Upper lobe of right lung (tissue), 1 donor: ENCODE results near the gene ALDH2. TPM values are rescaled to one million over a fixed set of nuclear protein-coding genes. Genes with fewer than 3 reads are reported as not detected.

ENCODE experiments used
- ATAC-seq: fragments of 200-7000 bp; cut with Tn5 transposase; one replicate; pipeline ENCODE4 v1.9.1; 2020; ENCODE audit warnings: mild to moderate bottlenecking, moderate library complexity
- DNase-seq: peaks from one replicate; pipeline ENCODE4 v3.0.0-alpha.2; 2020
- H3K27ac ChIP-seq: fragments of 200-600 bp; one replicate; pipeline ENCODE4 v1.8.0; 2022
- H3K27me3 ChIP-seq: fragments of 200-600 bp; one replicate; pipeline ENCODE4 v1.8.0; 2022; ENCODE audit warnings: mild to moderate bottlenecking
- H3K36me3 ChIP-seq: fragments of 200-600 bp; one replicate; pipeline ENCODE4 v1.8.0; 2022
- H3K4me1 ChIP-seq: fragments of 200-600 bp; one replicate; pipeline ENCODE4 v1.8.0; 2022
- H3K4me3 ChIP-seq: fragments of 200-600 bp; one replicate; pipeline ENCODE4 v1.8.0; 2022; ENCODE audit warnings: mild to moderate bottlenecking
- H3K9me3 ChIP-seq: fragments of 200-600 bp; one replicate; pipeline ENCODE4 v1.8.0; 2022
- intact Hi-C: fragments of 100-400 bp; cut with DNase I; formaldehyde crosslinking; loops from one replicate; pipeline ENCODE4 v1.11.0; 2022
- microRNA-seq: library from miRNA; unstranded; fragments of <30 nt; microRNA quantifications from one replicate; pipeline ENCODE4 v1.2.0, GENCODE V29; 2020; ENCODE audit warnings: borderline microRNAs expressed
- total RNA-seq: library from RNA; stranded (reverse); fragmentation: NEBNext Ultra II Directional; extraction: Animal tissue kit (Norgen Biotek cat#: 25700); gene quantifications from one replicate; pipeline ENCODE4 v1.2.1, GENCODE V29; 2021
- TF ChIP-seq, protein P1 (sequence below): fragments of 200-600 bp; IDR thresholded peaks from one replicate; pipeline ENCODE4 v1.8.0; 2022; ENCODE audit warnings: antibody characterized with exemption
- donor health status: DM: no; HTN: yes; CAD: no; lungs with severe emphysema.

ALDH2 gene
- total RNA-seq, 1 donor from 2014 or later, result 329 TPM

GRCh38 chr12:111846016-111846415 is 79.3 kb downstream of the ALDH2 start:
- intact Hi-C loops, result no loop called here
- ATAC-seq (no peak), DNase-seq (no peak)
- H3K9me3 ChIP-seq, result no peaks in the 10 kb centered on the region
- peaks cover 23% of the 10 kb centered on the region for H3K4me1 ChIP-seq
- peaks cover 15% of the 10 kb centered on the region for H3K36me3 ChIP-seq
- TF ChIP-seq, protein P1, sequence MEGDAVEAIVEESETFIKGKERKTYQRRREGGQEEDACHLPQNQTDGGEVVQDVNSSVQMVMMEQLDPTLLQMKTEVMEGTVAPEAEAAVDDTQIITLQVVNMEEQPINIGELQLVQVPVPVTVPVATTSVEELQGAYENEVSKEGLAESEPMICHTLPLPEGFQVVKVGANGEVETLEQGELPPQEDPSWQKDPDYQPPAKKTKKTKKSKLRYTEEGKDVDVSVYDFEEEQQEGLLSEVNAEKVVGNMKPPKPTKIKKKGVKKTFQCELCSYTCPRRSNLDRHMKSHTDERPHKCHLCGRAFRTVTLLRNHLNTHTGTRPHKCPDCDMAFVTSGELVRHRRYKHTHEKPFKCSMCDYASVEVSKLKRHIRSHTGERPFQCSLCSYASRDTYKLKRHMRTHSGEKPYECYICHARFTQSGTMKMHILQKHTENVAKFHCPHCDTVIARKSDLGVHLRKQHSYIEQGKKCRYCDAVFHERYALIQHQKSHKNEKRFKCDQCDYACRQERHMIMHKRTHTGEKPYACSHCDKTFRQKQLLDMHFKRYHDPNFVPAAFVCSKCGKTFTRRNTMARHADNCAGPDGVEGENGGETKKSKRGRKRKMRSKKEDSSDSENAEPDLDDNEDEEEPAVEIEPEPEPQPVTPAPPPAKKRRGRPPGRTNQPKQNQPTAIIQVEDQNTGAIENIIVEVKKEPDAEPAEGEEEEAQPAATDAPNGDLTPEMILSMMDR, result no peak
- H3K27me3 ChIP-seq, result no peaks in the 10 kb centered on the region
- H3K27ac ChIP-seq, result no peak overlapping the region
- H3K4me3 ChIP-seq, result no peak overlapping the region

- no peak for ATAC-seq
- TF ChIP-seq, protein P1, result no peak
These were observed 83.8 kb downstream of the ALDH2 start for GRCh38 chr12:111850526-111850925.

GRCh38 chr12:111858186-111858585 is 91.5 kb downstream of the ALDH2 start:
- Histone ChIP-seq H3K36me3 (peaks cover 3% of the 10 kb centered on the region), H3K4me3 (no peak overlapping the region), H3K27me3 (no peaks in the 10 kb centered on the region), H3K27ac (no peak overlapping the region), H3K9me3 (no peaks in the 10 kb centered on the region), H3K4me1 (no peaks in the 10 kb centered on the region)
- intact Hi-C loops, result no loop called here
- ATAC-seq (no peak), DNase-seq (no peak)
- TF ChIP-seq, protein P1, result no peak

More at GRCh38 chr12:111850526-111850925, 83.8 kb downstream of the ALDH2 start:
- intact Hi-C loops, result no loop called here
- no peak for DNase-seq
- H3K27me3 ChIP-seq, result no peaks in the 10 kb centered on the region
- peaks cover 6% of the 10 kb centered on the region for H3K4me1 ChIP-seq
- no peaks in the 10 kb centered on the region for H3K9me3 ChIP-seq
- H3K4me3 ChIP-seq, result no peak overlapping the region
- H3K27ac ChIP-seq, result no peak overlapping the region
- H3K36me3 ChIP-seq, result peaks cover 20% of the 10 kb centered on the region

- H3K4me3 ChIP-seq, result no peak overlapping the region
- TF ChIP-seq, protein P1, result no peak
- ATAC-seq (no peak), DNase-seq (no peak)
- H3K9me3 ChIP-seq, result no peaks in the 10 kb centered on the region
- intact Hi-C loops, result no loop called here
- no peaks in the 10 kb centered on the region for H3K27me3 ChIP-seq
- H3K36me3 ChIP-seq, result peaks cover 3% of the 10 kb centered on the region
- H3K4me1 ChIP-seq, result no peaks in the 10 kb centered on the region
- no peak overlapping the region for H3K27ac ChIP-seq
These were observed 92.0 kb downstream of the ALDH2 start for GRCh38 chr12:111858778-111859177.

- DNase-seq, result no peak
- Histone ChIP-seq H3K27me3 (no peaks in the 10 kb centered on the region), H3K36me3 (peaks cover 46% of the 10 kb centered on the region), H3K4me3 (no peak overlapping the region), H3K4me1 (no peaks in the 10 kb centered on the region), H3K9me3 (no peaks in the 10 kb centered on the region), H3K27ac (no peak overlapping the region)
- TF ChIP-seq, protein P1, result no peak
- intact Hi-C loops, result no loop called here
- no peak for ATAC-seq
These were observed 98.2 kb downstream of the ALDH2 start for GRCh38 chr12:111864913-111865312.

Small RNA genes within 50 kb of the gene (microRNA-seq; reads per million reads assigned to microRNA genes)
- gene MIR6761, result not detected

Other genes with a start within 250 kb of the ALDH2 start
- gene ATXN2, start 167.6 kb upstream of the ALDH2 start, total RNA-seq, result 66.6 TPM
- gene BRAP, start 81.0 kb upstream of the ALDH2 start, total RNA-seq, result 17.8 TPM
- 23.3 TPM for gene ACAD10, start 80.9 kb upstream of the ALDH2 start, total RNA-seq
- 48.9 TPM for gene MAPKAPK5, start 75.3 kb downstream of the ALDH2 start, total RNA-seq
- gene TMEM116, start 246.2 kb downstream of the ALDH2 start, total RNA-seq, result 23.4 TPM
- 160 TPM for gene ERP29, start 246.5 kb downstream of the ALDH2 start, total RNA-seq